ENCODE data around the gene RAD18. TPM values are rescaled to one million over a fixed set of nuclear protein-coding genes. Genes with fewer than 3 reads are reported as not detected.

Gene RAD18
- total RNA-seq, 2 experiments from 2014 or later: 39.9 to 44.8 TPM

GRCh38 chr3:8834974-8835373 lies 128.3 kb downstream of the RAD18 start:
- DNase-seq (ENCODE audit: low spot score): no peak
- H3K4me1 ChIP-seq (ENCODE audit: insufficient read depth, low read length, poor library complexity, severe bottlenecking): no peaks in the 10 kb centered on the region
- no peaks in the 10 kb centered on the region for H3K9me3 ChIP-seq (ENCODE audit: low read length)
- POLR2A ChIA-PET: no interaction called here
- TF ChIP-seq CTCF (conservative IDR thresholded peaks at IDR 0.05; ENCODE audit: low read length) (no peak), EZH2phosphoT487 (IDR thresholded peaks at IDR 0.05; ENCODE audit: borderline replicate concordance, low read depth, low read length) (no peak)
- H3K27ac ChIP-seq (ENCODE audit: low read depth, low read length, poor library complexity, severe bottlenecking): no peak overlapping the region
- no TSS peak for BruUV-seq (replicated peaks)
- H3K4me3 ChIP-seq (ENCODE audit: low read depth, low read length, poor library complexity, severe bottlenecking): no peak overlapping the region
- CTCF ChIA-PET (ENCODE audit: unreplicated experiment): no interaction called here
- H3K79me2 ChIP-seq (ENCODE audit: insufficient read depth, low read depth, low read length): no peaks in the 10 kb centered on the region
- no peak overlapping the region for H2AFZ ChIP-seq (ENCODE audit: low read length)
- H4K20me1 ChIP-seq (ENCODE audit: insufficient read depth, low read length): no peaks in the 10 kb centered on the region
- intact Hi-C loops (cut with micrococcal nuclease; ENCODE audit: unreplicated experiment): no loop called here
- H3K4me2 ChIP-seq (ENCODE audit: low read length): no peak overlapping the region
- H3K36me3 ChIP-seq (ENCODE audit: insufficient read depth, low read length): no peaks in the 10 kb centered on the region
- no peaks in the 10 kb centered on the region for H3K9me2 ChIP-seq (ENCODE audit: insufficient read depth, low read length)

GRCh38 chr3:8827641-8828040 lies 135.6 kb downstream of the RAD18 start:
- DNase-seq (ENCODE audit: low spot score): no peak
- H3K79me2 ChIP-seq (ENCODE audit: insufficient read depth, low read depth, low read length): no peaks in the 10 kb centered on the region
- intact Hi-C loops (cut with micrococcal nuclease; ENCODE audit: unreplicated experiment): no loop called here
- no peak overlapping the region for H3K4me2 ChIP-seq (ENCODE audit: low read length)
- no TSS peak for BruUV-seq (replicated peaks)
- no peaks in the 10 kb centered on the region for H4K20me1 ChIP-seq (ENCODE audit: insufficient read depth, low read length)
- POLR2A ChIA-PET: no interaction called here
- H2AFZ ChIP-seq (ENCODE audit: low read length): no peak overlapping the region
- H3K27ac ChIP-seq (ENCODE audit: low read depth, low read length, poor library complexity, severe bottlenecking): no peak overlapping the region
- H3K4me3 ChIP-seq (ENCODE audit: low read depth, low read length, poor library complexity, severe bottlenecking): no peak overlapping the region
- CTCF ChIA-PET (ENCODE audit: unreplicated experiment): no interaction called here
- no peaks in the 10 kb centered on the region for H3K4me1 ChIP-seq (ENCODE audit: insufficient read depth, low read length, poor library complexity, severe bottlenecking)
- no peaks in the 10 kb centered on the region for H3K9me3 ChIP-seq (ENCODE audit: low read length)
- H3K9me2 ChIP-seq (ENCODE audit: insufficient read depth, low read length): no peaks in the 10 kb centered on the region
- TF ChIP-seq CTCF (conservative IDR thresholded peaks at IDR 0.05; ENCODE audit: low read length) (no peak), EZH2phosphoT487 (IDR thresholded peaks at IDR 0.05; ENCODE audit: borderline replicate concordance, low read depth, low read length) (no peak)
- no peaks in the 10 kb centered on the region for H3K36me3 ChIP-seq (ENCODE audit: insufficient read depth, low read length)

Small RNAs within 50 kb of the gene (small RNA-seq; reads per million reads assigned to genes)
- gene RF00416: not detected

Other genes with a start within 250 kb of the RAD18 start
- not detected in 2 replicates for gene CAV3, start 229.7 kb downstream of the RAD18 start, total RNA-seq (2014; rRNA removed; shearing (Covaris generic))
- gene CAV3, start 229.7 kb downstream of the RAD18 start, total RNA-seq (2022): not detected in 2 replicates
- 1.5 and 2.0 TPM in 2 replicates for gene OXTR, start 193.9 kb downstream of the RAD18 start, total RNA-seq (2014; rRNA removed; shearing (Covaris generic))
- gene OXTR, start 193.9 kb downstream of the RAD18 start, total RNA-seq (2022): 0.82 and 2.8 TPM in 2 replicates